Fibroblast of skin of right biceps (primary cell): ENCODE results near the gene TDRD7.
"Not testable (repeated sequence)": the region's sequence is repeated elsewhere in the genome, so short reads cannot be mapped to it uniquely, and the experiment has no call there.

ENCODE experiments used
- DNase-seq: peaks from one replicate; pipeline ENCODE4 v3.0.0-alpha.2; 2013

Gene TDRD7

GRCh38 chr9:97427885-97428284, 16.0 kb downstream of the TDRD7 start:
- DNase-seq = no peak

GRCh38 chr9:97430316-97431043, 18.6 kb downstream of the TDRD7 start:
- no peak for DNase-seq

- no peak for DNase-seq
Measured at GRCh38 chr9:97431044-97431441, 19.1 kb downstream of the TDRD7 start.

- no peak for DNase-seq
Measured at GRCh38 chr9:97431549-97432143, 19.8 kb downstream of the TDRD7 start.

- DNase-seq = no peak
Measured at GRCh38 chr9:97437051-97437600, 25.2 kb downstream of the TDRD7 start.

- no peak for DNase-seq
Measured at GRCh38 chr9:97438257-97438656, 26.4 kb downstream of the TDRD7 start.

GRCh38 chr9:97438666-97439065, 26.8 kb downstream of the TDRD7 start:
- no peak for DNase-seq

GRCh38 chr9:97440160-97440559, 28.3 kb downstream of the TDRD7 start:
- DNase-seq = no peak

GRCh38 chr9:97441729-97442128, 29.8 kb downstream of the TDRD7 start:
- peak; percentile 4 for DNase-seq

GRCh38 chr9:97445119-97445701, 33.3 kb downstream of the TDRD7 start:
- DNase-seq = no peak

- DNase-seq = no peak
Measured at GRCh38 chr9:97447001-97447400, 35.1 kb downstream of the TDRD7 start.

- DNase-seq = not testable (repeated sequence)
Measured at GRCh38 chr9:97453573-97453972, 41.7 kb downstream of the TDRD7 start.

GRCh38 chr9:97456841-97457240, 44.9 kb downstream of the TDRD7 start:
- not testable (repeated sequence) for DNase-seq

- DNase-seq = no peak
Measured at GRCh38 chr9:97459326-97459725, 47.4 kb downstream of the TDRD7 start.

GRCh38 chr9:97462159-97462558, 50.3 kb downstream of the TDRD7 start:
- no peak for DNase-seq

- DNase-seq = no peak
Measured at GRCh38 chr9:97462914-97463313, 51.0 kb downstream of the TDRD7 start.

GRCh38 chr9:97468658-97469448, 57.0 kb downstream of the TDRD7 start:
- DNase-seq = peak; percentile 52

GRCh38 chr9:97470076-97470475, 58.2 kb downstream of the TDRD7 start:
- DNase-seq = no peak

GRCh38 chr9:97473717-97474116, 61.8 kb downstream of the TDRD7 start:
- DNase-seq = no peak

GRCh38 chr9:97474372-97474925, 62.6 kb downstream of the TDRD7 start:
- DNase-seq = peak; percentile 3

GRCh38 chr9:97475059-97475458, 63.2 kb downstream of the TDRD7 start:
- DNase-seq = peak; percentile 14

GRCh38 chr9:97478301-97478981, 66.5 kb downstream of the TDRD7 start:
- no peak for DNase-seq
